ENCODE measurements around the gene ARMC6.

DNA sequence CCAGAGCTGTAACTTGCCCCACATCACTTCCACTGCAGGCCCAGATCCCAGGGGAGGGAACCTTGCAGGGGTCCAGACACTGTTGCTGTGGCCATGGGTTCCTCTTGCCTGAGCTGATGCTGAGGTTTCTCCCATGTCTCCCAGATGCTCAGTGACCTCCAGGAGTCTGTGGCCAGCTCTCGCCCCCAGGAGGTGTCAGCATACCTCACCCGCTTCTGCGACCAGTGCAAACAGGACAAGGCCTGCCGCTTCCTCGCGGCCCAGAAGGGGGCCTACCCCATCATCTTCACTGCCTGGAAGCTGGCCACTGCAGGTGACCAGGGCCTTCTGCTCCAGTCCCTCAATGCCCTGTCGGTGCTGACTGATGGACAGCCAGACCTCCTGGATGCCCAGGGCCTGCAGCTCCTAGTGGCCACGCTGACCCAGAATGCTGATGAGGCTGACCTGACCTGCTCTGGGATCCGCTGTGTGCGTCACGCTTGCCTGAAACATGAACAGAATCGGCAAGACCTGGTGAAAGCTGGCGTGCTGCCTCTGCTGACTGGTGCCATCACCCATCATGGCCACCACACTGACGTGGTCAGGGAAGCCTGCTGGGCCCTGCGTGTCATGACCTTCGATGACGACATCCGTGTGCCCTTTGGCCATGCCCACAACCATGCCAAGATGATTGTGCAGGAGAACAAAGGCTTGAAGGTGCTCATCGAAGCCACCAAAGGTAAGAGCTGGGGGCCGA is 18.2 kb downstream of the ARMC6 start:
- no peak for TF ChIP-seq FOXM1 (IDR thresholded peaks at IDR 0.05; ENCODE audit: borderline replicate concordance, low read depth)
- TF ChIP-seq, protein P1, sequence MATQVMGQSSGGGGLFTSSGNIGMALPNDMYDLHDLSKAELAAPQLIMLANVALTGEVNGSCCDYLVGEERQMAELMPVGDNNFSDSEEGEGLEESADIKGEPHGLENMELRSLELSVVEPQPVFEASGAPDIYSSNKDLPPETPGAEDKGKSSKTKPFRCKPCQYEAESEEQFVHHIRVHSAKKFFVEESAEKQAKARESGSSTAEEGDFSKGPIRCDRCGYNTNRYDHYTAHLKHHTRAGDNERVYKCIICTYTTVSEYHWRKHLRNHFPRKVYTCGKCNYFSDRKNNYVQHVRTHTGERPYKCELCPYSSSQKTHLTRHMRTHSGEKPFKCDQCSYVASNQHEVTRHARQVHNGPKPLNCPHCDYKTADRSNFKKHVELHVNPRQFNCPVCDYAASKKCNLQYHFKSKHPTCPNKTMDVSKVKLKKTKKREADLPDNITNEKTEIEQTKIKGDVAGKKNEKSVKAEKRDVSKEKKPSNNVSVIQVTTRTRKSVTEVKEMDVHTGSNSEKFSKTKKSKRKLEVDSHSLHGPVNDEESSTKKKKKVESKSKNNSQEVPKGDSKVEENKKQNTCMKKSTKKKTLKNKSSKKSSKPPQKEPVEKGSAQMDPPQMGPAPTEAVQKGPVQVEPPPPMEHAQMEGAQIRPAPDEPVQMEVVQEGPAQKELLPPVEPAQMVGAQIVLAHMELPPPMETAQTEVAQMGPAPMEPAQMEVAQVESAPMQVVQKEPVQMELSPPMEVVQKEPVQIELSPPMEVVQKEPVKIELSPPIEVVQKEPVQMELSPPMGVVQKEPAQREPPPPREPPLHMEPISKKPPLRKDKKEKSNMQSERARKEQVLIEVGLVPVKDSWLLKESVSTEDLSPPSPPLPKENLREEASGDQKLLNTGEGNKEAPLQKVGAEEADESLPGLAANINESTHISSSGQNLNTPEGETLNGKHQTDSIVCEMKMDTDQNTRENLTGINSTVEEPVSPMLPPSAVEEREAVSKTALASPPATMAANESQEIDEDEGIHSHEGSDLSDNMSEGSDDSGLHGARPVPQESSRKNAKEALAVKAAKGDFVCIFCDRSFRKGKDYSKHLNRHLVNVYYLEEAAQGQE (IDR thresholded peaks at IDR 0.05; ENCODE audit: low read depth): no peak
- TF ChIP-seq, protein P2, sequence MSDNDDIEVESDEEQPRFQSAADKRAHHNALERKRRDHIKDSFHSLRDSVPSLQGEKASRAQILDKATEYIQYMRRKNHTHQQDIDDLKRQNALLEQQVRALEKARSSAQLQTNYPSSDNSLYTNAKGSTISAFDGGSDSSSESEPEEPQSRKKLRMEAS (IDR thresholded peaks at IDR 0.05): no peak
